Neural cell (in vitro differentiated cells): Measurements from ENCODE around the gene LRP1-AS. TPM values are rescaled to one million over a fixed set of nuclear protein-coding genes. Genes with fewer than 3 reads are reported as not detected.

Source experiments
- H2AFZ ChIP-seq: fragments of 200-600, 300-800 bp; sonication (generic), shearing (Covaris generic); 2 replicates; pipeline ENCODE4 v1.6.0; 2014; ENCODE audit warnings: low read depth, mild to moderate bottlenecking, antibody characterized with exemption, low read length, moderate library complexity
- H3F3A ChIP-seq: fragments of 200-600 bp; shearing (Covaris generic); 2 replicates; pipeline ENCODE4 v1.6.1; 2016; ENCODE audit warnings: mild to moderate bottlenecking, moderate library complexity, mixed read lengths, antibody characterized with exemption, low read length; ENCODE audit not compliant: insufficient read depth, poor library complexity, severe bottlenecking
- H3K27ac ChIP-seq: fragments of 200-600, 300-800 bp; sonication (generic), shearing (Covaris generic); 2 replicates; pipeline ENCODE4 v1.5.1; 2014; ENCODE audit warnings: mild to moderate bottlenecking, low read length, moderate library complexity
- H3K27me3 ChIP-seq: fragments of 300-800, 200-600 bp; sonication (generic), shearing (Covaris generic); 2 replicates; pipeline ENCODE4 v1.6.0; 2014; ENCODE audit warnings: mild to moderate bottlenecking, low read depth, low read length, moderate library complexity; ENCODE audit not compliant: insufficient read depth
- H3K36me3 ChIP-seq: fragments of 300-800, 200-600 bp; sonication (generic), shearing (Covaris generic); 2 replicates; pipeline ENCODE4 v1.5.1; 2014; ENCODE audit warnings: mild to moderate bottlenecking, antibody characterized with exemption, low read length, moderate library complexity; ENCODE audit not compliant: insufficient read depth
- H3K4me2 ChIP-seq: fragments of 300-800, 200-600 bp; sonication (generic), shearing (Covaris generic); 2 replicates; pipeline ENCODE4 v1.6.0; 2014; ENCODE audit warnings: mild to moderate bottlenecking, low read length
- H3K4me3 ChIP-seq: fragments of 300-800, 200-600 bp; sonication (generic), shearing (Covaris generic); 2 replicates; pipeline ENCODE4 v1.5.1; 2014; ENCODE audit warnings: mild to moderate bottlenecking, low read length, moderate library complexity
- H3K79me2 ChIP-seq: fragments of 200-600 bp; shearing (Covaris generic); replicated peaks from 2 replicates; pipeline ENCODE4 v1.6.0; 2014; ENCODE audit warnings: mild to moderate bottlenecking, low read length, moderate library complexity; ENCODE audit not compliant: insufficient read depth
- H3K9ac ChIP-seq: fragments of 300-800, 200-600 bp; sonication (generic), shearing (Covaris generic); 2 replicates; pipeline ENCODE4 v1.6.1; 2016; ENCODE audit warnings: mild to moderate bottlenecking, low read length, mixed read lengths
- H3K9me2 ChIP-seq: fragments of 200-600 bp; shearing (Covaris generic); 2 replicates; pipeline ENCODE4 v1.6.1; 2016; ENCODE audit warnings: mild to moderate bottlenecking, low read length, mixed read lengths; ENCODE audit not compliant: insufficient read depth
- H3K9me3 ChIP-seq: fragments of 200-600, 300-800 bp; sonication (generic), shearing (Covaris generic); 2 replicates; pipeline ENCODE4 v1.6.1; 2016; ENCODE audit warnings: mild to moderate bottlenecking, mixed run types, low read length, moderate library complexity, mixed read lengths
- H4K20me1 ChIP-seq: fragments of 200-600 bp; shearing (Covaris generic); 2 replicates; pipeline ENCODE4 v1.6.1; 2016; ENCODE audit warnings: mild to moderate bottlenecking, mixed run types; ENCODE audit not compliant: insufficient read depth
- EP300 ChIP-seq: fragments of 450-650 bp; conservative IDR thresholded peaks from 2 replicates; pipeline ENCODE4 v1.6.1; 2014; ENCODE audit warnings: antibody characterized with exemption, mild to moderate bottlenecking, moderate library complexity; ENCODE audit not compliant: poor library complexity, severe bottlenecking
- EZH2 ChIP-seq: fragments of 200-600, 300-800 bp; shearing (Covaris generic), sonication (generic); IDR thresholded peaks from 2 replicates; pipeline ENCODE4 v1.6.1; 2014; ENCODE audit warnings: antibody characterized with exemption, low read length, borderline replicate concordance, mild to moderate bottlenecking; ENCODE audit not compliant: insufficient read depth, poor library complexity, severe bottlenecking
- MXI1 ChIP-seq: fragments of 450-650 bp; conservative IDR thresholded peaks from 2 replicates; pipeline ENCODE4 v1.6.1; 2014; ENCODE audit warnings: antibody characterized with exemption, mild to moderate bottlenecking; ENCODE audit not compliant: poor library complexity, severe bottlenecking
- POLR2AphosphoS5 ChIP-seq: IDR thresholded peaks from 2 replicates; pipeline ENCODE4 v1.6.1; 2012
- RAD21 ChIP-seq: fragments of 450-650 bp; conservative IDR thresholded peaks from 2 replicates; pipeline ENCODE4 v1.6.1; 2014; ENCODE audit warnings: antibody characterized with exemption, mild to moderate bottlenecking, moderate library complexity
- SMC3 ChIP-seq: fragments of 450-650 bp; conservative IDR thresholded peaks from 2 replicates; pipeline ENCODE4 v1.6.1; 2014; ENCODE audit warnings: antibody characterized with exemption, mild to moderate bottlenecking, moderate library complexity; ENCODE audit not compliant: poor library complexity
- TAF1 ChIP-seq: IDR thresholded peaks from 2 replicates; pipeline ENCODE4 v1.6.1; 2012; ENCODE audit warnings: low read depth
- polyA plus RNA-seq: library from polyadenylated mRNA; depleted of rRNA; stranded (reverse); fragments of >200 nt; gene quantifications from 2 replicates; pipeline ENCODE4 v1.2.3, GENCODE V29; 2014
- TF ChIP-seq, protein P1 (sequence below): fragments of 450-650 bp; IDR thresholded peaks from 2 replicates; pipeline ENCODE4 v1.5.1; 2014; ENCODE audit warnings: antibody characterized with exemption, mild to moderate bottlenecking, moderate library complexity; ENCODE audit not compliant: poor library complexity, severe bottlenecking
- TF ChIP-seq, protein P2 (sequence below): IDR thresholded peaks from 2 replicates; pipeline ENCODE4 v1.6.1; 2012; ENCODE audit warnings: borderline replicate concordance

LRP1-AS gene
- polyA plus RNA-seq, 1 donor from 2014 or later, result not detected

GRCh38 chr12:57109207-57110103 lies 38.0 kb downstream of the LRP1-AS start:
- Histone ChIP-seq H3K9me3 (no peaks in the 10 kb centered on the region), H3K27ac (no peak overlapping the region), H2AFZ (no peak overlapping the region), H3K79me2 (no peaks in the 10 kb centered on the region), H3K9me2 (no peaks in the 10 kb centered on the region), H3K4me3 (no peak overlapping the region), H3K9ac (no peak overlapping the region), H3K36me3 (no peaks in the 10 kb centered on the region), H3K27me3 (no peaks in the 10 kb centered on the region), H3K4me2 (no peak overlapping the region), H3F3A (no peaks in the 10 kb centered on the region), H4K20me1 (no peaks in the 10 kb centered on the region)
- TF ChIP-seq EP300, result no peak
- no peak for TF ChIP-seq RAD21
- TF ChIP-seq EZH2, result no peak
- TF ChIP-seq, protein P1, sequence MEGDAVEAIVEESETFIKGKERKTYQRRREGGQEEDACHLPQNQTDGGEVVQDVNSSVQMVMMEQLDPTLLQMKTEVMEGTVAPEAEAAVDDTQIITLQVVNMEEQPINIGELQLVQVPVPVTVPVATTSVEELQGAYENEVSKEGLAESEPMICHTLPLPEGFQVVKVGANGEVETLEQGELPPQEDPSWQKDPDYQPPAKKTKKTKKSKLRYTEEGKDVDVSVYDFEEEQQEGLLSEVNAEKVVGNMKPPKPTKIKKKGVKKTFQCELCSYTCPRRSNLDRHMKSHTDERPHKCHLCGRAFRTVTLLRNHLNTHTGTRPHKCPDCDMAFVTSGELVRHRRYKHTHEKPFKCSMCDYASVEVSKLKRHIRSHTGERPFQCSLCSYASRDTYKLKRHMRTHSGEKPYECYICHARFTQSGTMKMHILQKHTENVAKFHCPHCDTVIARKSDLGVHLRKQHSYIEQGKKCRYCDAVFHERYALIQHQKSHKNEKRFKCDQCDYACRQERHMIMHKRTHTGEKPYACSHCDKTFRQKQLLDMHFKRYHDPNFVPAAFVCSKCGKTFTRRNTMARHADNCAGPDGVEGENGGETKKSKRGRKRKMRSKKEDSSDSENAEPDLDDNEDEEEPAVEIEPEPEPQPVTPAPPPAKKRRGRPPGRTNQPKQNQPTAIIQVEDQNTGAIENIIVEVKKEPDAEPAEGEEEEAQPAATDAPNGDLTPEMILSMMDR, result no peak
- TF ChIP-seq MXI1, result no peak
- TF ChIP-seq SMC3, result no peak
- TF ChIP-seq POLR2AphosphoS5, result no peak
- no peak for TF ChIP-seq TAF1
- TF ChIP-seq, protein P2, sequence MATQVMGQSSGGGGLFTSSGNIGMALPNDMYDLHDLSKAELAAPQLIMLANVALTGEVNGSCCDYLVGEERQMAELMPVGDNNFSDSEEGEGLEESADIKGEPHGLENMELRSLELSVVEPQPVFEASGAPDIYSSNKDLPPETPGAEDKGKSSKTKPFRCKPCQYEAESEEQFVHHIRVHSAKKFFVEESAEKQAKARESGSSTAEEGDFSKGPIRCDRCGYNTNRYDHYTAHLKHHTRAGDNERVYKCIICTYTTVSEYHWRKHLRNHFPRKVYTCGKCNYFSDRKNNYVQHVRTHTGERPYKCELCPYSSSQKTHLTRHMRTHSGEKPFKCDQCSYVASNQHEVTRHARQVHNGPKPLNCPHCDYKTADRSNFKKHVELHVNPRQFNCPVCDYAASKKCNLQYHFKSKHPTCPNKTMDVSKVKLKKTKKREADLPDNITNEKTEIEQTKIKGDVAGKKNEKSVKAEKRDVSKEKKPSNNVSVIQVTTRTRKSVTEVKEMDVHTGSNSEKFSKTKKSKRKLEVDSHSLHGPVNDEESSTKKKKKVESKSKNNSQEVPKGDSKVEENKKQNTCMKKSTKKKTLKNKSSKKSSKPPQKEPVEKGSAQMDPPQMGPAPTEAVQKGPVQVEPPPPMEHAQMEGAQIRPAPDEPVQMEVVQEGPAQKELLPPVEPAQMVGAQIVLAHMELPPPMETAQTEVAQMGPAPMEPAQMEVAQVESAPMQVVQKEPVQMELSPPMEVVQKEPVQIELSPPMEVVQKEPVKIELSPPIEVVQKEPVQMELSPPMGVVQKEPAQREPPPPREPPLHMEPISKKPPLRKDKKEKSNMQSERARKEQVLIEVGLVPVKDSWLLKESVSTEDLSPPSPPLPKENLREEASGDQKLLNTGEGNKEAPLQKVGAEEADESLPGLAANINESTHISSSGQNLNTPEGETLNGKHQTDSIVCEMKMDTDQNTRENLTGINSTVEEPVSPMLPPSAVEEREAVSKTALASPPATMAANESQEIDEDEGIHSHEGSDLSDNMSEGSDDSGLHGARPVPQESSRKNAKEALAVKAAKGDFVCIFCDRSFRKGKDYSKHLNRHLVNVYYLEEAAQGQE, result no peak

GRCh38 chr12:57107456-57108155 lies 39.8 kb downstream of the LRP1-AS start:
- Histone ChIP-seq H3K4me2 (no peak overlapping the region), H3K79me2 (no peaks in the 10 kb centered on the region), H3K27me3 (no peaks in the 10 kb centered on the region), H3K9me2 (no peaks in the 10 kb centered on the region), H3K4me3 (no peak overlapping the region), H3F3A (no peaks in the 10 kb centered on the region), H3K27ac (no peak overlapping the region), H3K9ac (no peak overlapping the region), H3K9me3 (no peaks in the 10 kb centered on the region), H2AFZ (no peak overlapping the region), H3K36me3 (no peaks in the 10 kb centered on the region), H4K20me1 (no peaks in the 10 kb centered on the region)
- no peak for TF ChIP-seq MXI1
